Measurements from ENCODE around the gene HEBP1. TPM values are rescaled to one million over a fixed set of nuclear protein-coding genes. Genes with fewer than 3 reads are reported as not detected.

The HEBP1 gene
- total and polyA plus RNA-seq, 2 donors, result 22.0 to 68.5 TPM

Small RNA genes within 50 kb of the gene (small RNA-seq; reads per million reads assigned to genes)
- 1.6 reads per million, percentile 84 among the genes with 10 or more reads in this experiment for gene RF00604

Other genes with a start within 250 kb of the HEBP1 start
- gene APOLD1, start 214.6 kb downstream of the HEBP1 start, total RNA-seq, result 27.0 TPM
- 41.8 TPM for gene APOLD1, start 214.6 kb downstream of the HEBP1 start, polyA plus RNA-seq
- 82.8 TPM for gene DDX47, start 186.9 kb downstream of the HEBP1 start, total RNA-seq
- gene DDX47, start 186.9 kb downstream of the HEBP1 start, polyA plus RNA-seq, result 48.2 TPM
- gene GPRC5A, start 108.7 kb downstream of the HEBP1 start, total RNA-seq, result 12.1 TPM
- 8.5 TPM for gene GPRC5A, start 108.7 kb downstream of the HEBP1 start, polyA plus RNA-seq
- gene GPRC5D, start 48.1 kb downstream of the HEBP1 start, total RNA-seq, result not detected
- 0.13 TPM for gene GPRC5D, start 48.1 kb downstream of the HEBP1 start, polyA plus RNA-seq
- 7.1 TPM for gene FAM234B, start 44.1 kb upstream of the HEBP1 start, total RNA-seq
- gene FAM234B, start 44.1 kb upstream of the HEBP1 start, polyA plus RNA-seq, result 3.1 TPM
- 1.1 TPM for gene GSG1, start 103.4 kb upstream of the HEBP1 start, total RNA-seq
- gene GSG1, start 103.4 kb upstream of the HEBP1 start, polyA plus RNA-seq, result not detected
- gene EMP1, start 196.5 kb upstream of the HEBP1 start, total RNA-seq, result 71.6 TPM
- gene EMP1, start 196.5 kb upstream of the HEBP1 start, polyA plus RNA-seq, result 139 TPM

Measured in urinary bladder (tissue), 2 donors.